Measurements from ENCODE around the gene YDJC. TPM values are rescaled to one million over a fixed set of nuclear protein-coding genes. Genes with fewer than 3 reads are reported as not detected.

Gene YDJC
- total and polyA plus RNA-seq, 9 of the 15 experiments (the other 6 are each of a cell fraction or from before 2014, with no cell fraction given), result 13.5 to 871 (median 164) TPM

DNA sequence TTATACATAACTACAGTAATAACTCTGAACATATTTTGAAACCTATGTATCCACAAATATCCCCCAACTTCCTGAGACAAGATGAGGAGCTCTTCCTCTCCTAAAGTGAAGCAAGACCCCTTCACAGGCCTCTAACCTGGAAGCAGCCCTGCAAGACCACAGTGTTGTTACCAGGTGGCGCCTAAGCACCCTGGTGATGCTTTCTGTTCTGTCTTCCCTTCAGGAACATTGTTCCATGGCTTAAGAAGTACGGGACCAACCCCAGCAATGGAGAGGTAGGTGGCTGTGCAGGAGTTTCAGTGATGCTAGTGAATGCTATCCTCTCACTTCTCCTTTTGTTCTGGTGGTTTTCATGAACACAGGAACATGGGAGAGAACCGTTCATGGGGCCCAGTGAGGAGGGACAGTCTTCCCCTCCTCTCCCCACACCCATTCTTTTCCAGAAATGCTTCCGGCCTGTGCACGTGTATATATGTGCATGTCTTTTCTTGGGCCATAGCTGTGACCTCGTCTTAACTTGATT is 42.3 kb upstream of the YDJC start:
- Histone ChIP-seq H3K4me2 (ENCODE audit: insufficient read depth, low read length) (no peak overlapping the region), H3K79me2 (ENCODE audit: control insufficient read depth, insufficient read depth, low read length) (peaks cover 19% of the 10 kb centered on the region), H3K4me3 (no peak overlapping the region), H3K9ac (ENCODE audit: insufficient read depth in 1 of 2, low read depth in 2 of 2, low read length in 2 of 2) (no peak overlapping the region), H3K9me1 (ENCODE audit: control insufficient read depth, insufficient read depth, low read length) (peaks cover 8% of the 10 kb centered on the region), H4K20me1 (replicated peaks; ENCODE audit: control insufficient read depth, insufficient read depth, low read length) (peaks cover 14% of the 10 kb centered on the region), H3K27me3 (ENCODE audit: control insufficient read depth in 2 of 2, insufficient read depth in 2 of 2, low read length in 2 of 2) (no peaks in the 10 kb centered on the region), H3K9me3 (replicated peaks; ENCODE audit: control insufficient read depth, insufficient read depth, low read depth, low read length) (no peaks in the 10 kb centered on the region), H3K4me1 (replicated peaks in 1 of 2; ENCODE audit: control insufficient read depth in 2 of 2, insufficient read depth in 2 of 2, low read length in 2 of 2) (peaks cover 4 to 13% of the 10 kb centered on the region in 2 experiments; a peak in 4 of 5 replicates), H2AFZ (ENCODE audit: low read depth, low read length) (no peak overlapping the region), H3K27ac (ENCODE audit: extremely low read depth, low read depth, low read length) (no peak overlapping the region), H3K36me3 (ENCODE audit: control insufficient read depth, insufficient read depth, low read length) (peaks cover 73% of the 10 kb centered on the region)
- in situ Hi-C loops (cut with MboI), result loop anchor here (25.0 kb wide), 1 partner anchor 1335 kb away; no protein-coding TSS in a partner anchor
- ATAC-seq (no peak), DNase-seq (ENCODE audit: extremely low read depth in 1 of 4, low spot score in 3 of 4) (no peak), FAIRE-seq (no peak)
- intact Hi-C loops (cut with micrococcal nuclease), result no loop called here
- peak; percentile 24; the same call in 1 of the 2 replicates for TF ChIP-seq MAFK (IDR thresholded peaks at IDR 0.05; ENCODE audit: low read length)
- no peak for TF ChIP-seq ZNF146 (CRISPR knock-in tag; IDR thresholded peaks at IDR 0.05; ENCODE audit: unreplicated experiment)
- 0 out of 2 replicates have a peak, but pooled peaks have one; percentile 14 for TF ChIP-seq BHLHE40 (IDR thresholded peaks at IDR 0.05; ENCODE audit: low read length)
- TF ChIP-seq SPI1 (IDR thresholded peaks at IDR 0.05; ENCODE audit: borderline replicate concordance, low read depth, low read length), result peak; percentile 39; the same call in 1 of the 2 replicates
- 0 out of 2 replicates have a peak, but pooled peaks have one; percentile 20 for TF ChIP-seq SMC3 (conservative IDR thresholded peaks at IDR 0.05; ENCODE audit: insufficient read depth, low read depth, low read length)
- TF ChIP-seq HDAC3 (IDR thresholded peaks at IDR 0.05; ENCODE audit: borderline replicate concordance, partially characterized antibody), result no peak
- peak; percentile 94 for TF ChIP-seq WHSC1 (IDR thresholded peaks at IDR 0.05; ENCODE audit: low read length)
- TF ChIP-seq, protein P1, sequence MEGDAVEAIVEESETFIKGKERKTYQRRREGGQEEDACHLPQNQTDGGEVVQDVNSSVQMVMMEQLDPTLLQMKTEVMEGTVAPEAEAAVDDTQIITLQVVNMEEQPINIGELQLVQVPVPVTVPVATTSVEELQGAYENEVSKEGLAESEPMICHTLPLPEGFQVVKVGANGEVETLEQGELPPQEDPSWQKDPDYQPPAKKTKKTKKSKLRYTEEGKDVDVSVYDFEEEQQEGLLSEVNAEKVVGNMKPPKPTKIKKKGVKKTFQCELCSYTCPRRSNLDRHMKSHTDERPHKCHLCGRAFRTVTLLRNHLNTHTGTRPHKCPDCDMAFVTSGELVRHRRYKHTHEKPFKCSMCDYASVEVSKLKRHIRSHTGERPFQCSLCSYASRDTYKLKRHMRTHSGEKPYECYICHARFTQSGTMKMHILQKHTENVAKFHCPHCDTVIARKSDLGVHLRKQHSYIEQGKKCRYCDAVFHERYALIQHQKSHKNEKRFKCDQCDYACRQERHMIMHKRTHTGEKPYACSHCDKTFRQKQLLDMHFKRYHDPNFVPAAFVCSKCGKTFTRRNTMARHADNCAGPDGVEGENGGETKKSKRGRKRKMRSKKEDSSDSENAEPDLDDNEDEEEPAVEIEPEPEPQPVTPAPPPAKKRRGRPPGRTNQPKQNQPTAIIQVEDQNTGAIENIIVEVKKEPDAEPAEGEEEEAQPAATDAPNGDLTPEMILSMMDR (IDR thresholded peaks at IDR 0.05 in 2 of 3, conservative IDR thresholded peaks at IDR 0.05 in 1 of 3; ENCODE audit: insufficient read depth in 2 of 3, low read depth in 1 of 3, low read length in 3 of 3), result peak in 2 of 3 experiments; percentile 27 to 32; a peak in 3 of 6 replicates
- TF ChIP-seq ZMIZ1 (IDR thresholded peaks at IDR 0.05; ENCODE audit: low read depth in 2 of 2, low read length in 2 of 2), result peak in 1 of 2 experiments; percentile 41; a peak in 1 of 4 replicates
- no TSS peak for BruUV-seq (replicated peaks)
- ChIA-PET POLR2A (interaction anchor here (0.7 to 5.8 kb wide), 9 partner anchors 9 to 1533 kb away, joined by 3 to 52 read pairs (median 5); partner anchors contain the start of gene SDF2L1), CTCF (ENCODE audit: low intra/inter-chr PET ratio) (interaction anchor here (1.3 kb wide), 1 partner anchor 266 kb away, joined by 4 read pairs; no protein-coding TSS in a partner anchor)
- 76% methylated on average over 6 of the region's 6 CpGs for WGBS (ENCODE audit: insufficient coverage, low coverage, missing lambda C conversion rate)

Measured in K562 (cell line).